ENCODE results near the gene NEO1.

NEO1 gene

DNA sequence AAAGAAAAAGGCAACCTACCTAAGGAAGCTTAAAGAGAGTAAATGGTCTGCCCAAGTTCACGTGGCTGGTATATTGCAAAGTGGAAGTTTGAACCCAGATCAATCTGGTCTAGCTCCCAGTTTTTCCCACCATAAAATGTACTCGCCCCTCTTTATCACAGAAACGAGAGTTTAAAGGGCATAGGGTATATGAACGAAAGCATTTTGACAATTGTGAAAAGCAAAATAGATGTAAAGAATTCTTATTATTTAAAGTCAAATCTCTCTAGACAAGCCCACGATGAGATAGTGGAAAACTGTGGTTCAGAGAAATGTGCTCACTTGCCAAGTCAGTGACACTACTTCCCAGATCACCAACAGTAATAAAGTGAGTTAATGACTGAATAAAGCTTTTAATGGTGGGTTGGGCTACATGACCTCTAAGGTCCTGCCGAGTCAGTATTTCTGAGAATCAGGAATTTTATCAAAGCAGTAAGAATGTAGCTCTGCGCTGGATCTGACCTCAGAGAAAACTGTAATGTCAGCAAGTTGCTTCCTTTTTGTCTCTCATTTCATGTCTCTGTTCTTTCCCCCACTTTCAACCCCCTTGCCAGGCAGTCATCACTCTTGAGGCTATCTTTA is 23.3 kb upstream of the NEO1 start:
- no peak for DNase-seq

DNA sequence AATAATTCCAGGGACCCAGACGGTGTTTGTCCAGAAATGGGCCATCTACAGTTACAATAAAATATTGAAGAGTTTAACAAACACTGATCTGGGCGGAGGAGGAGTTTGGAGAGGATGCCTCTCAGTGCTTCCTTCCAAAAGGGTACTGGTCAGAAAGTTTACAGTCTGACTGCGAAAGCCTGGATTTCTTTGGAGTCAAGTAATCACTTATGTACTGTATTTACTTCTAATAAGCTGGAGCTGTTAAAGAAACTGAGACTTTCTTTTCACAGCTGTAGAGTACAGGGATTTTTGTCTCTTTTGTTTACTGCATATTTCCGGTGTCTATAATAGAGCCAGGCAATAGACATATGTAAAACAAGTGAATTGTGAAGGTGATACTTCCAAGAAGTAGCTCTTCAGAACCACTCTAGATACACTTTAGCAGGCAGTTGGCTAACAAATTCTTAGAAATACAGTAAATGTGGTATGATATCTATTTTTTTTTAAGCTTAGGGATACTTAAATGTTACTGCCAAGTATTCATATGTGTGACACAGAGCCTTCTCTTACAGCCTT is 22.1 kb upstream of the NEO1 start:
- no peak for DNase-seq

DNA sequence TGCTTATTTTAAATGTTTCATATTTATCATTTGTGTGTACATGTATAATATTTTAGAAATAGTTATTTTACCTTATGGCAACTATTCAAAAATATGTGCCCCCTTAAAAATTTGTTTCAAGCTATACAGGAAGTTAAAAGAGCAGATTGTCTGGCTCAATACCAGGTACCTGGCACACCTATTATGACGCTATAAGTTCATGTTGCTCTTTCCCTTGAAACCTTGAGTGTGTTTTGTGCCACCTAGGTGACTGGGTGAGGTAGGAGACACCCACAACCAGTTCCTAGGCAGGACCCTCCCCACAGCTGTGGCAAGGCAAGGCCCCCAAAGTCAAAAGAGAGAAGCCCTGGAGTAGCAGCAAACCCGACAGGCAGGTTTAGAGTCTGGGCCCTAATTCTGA is 20.6 kb upstream of the NEO1 start:
- DNase-seq: no peak

DNA sequence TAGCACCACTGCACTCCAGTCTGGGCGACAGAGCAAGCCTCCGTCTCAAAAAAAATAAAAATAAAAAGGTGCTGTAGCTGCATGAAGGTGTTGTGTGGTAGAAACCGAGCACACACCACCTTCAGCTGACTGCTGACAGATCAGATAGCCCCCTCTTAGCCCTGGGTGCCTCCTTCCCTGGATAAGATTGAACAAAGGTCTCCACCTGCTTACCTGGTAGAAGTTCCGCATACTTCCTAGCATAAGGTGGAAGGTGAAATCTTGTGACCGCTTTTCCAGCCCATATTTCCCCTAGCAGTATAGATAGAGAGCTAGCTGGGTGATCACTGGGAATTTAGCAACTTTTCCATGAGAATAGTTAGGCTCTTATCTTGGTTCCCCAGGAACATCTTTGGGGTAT is 18.7 kb upstream of the NEO1 start:
- no peak for DNase-seq

DNA sequence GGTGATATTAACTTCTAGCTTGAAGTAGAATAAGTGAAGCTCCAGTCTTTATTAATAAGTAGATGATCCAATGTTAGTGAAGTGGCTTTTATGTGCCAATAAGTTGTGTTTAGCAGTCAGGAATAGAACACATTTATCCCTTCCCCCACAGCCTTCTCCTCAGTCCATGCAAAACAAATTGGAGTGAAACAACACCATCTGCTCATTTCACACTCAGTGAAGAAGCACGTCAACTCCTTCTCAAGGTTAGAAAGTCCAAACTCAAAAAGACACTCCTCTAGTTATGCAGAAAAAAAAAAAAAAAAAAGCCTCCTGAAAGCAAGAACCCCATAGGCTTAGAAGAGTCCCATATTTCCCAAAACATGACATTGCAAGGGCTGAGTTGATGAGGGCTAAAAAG is 18.0 kb upstream of the NEO1 start:
- DNase-seq: no peak

DNA sequence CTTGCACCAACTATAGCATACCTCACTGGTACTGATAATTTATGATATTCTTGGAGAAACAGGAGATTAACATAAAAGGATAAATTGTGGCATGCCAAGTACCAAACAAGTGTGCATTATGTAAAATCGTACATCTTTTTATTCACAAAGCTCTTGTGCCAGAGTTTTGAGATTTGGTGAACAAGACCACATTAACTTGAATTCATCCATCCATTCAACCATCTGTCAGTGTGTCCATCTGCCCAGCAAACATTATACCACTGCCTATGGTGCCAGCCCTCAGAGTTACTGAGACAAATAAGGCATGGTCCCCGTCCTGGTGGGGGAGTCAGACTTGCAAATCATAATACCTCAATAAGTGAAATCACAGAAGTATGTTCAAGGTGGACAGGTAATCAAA is 17.0 kb upstream of the NEO1 start:
- no peak for DNase-seq

DNA sequence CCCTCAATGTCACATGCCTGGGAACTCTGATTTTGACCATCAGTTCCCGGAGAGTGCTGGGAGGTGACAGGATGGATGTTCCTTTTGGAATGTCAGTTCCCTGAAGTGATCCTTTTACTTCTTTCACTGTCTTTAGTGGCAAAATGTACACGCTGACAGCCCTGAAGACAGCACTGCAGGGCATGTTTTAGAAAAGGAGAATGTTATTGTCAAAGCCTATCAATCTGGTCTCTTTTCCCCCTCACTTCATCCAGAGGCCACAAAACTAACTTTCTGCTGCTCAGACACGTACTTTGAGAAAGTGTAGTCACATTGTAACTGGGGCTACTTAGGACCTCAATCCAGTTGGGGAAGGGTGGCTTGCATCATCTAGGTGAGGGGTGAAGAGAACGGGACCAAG is 14.0 kb upstream of the NEO1 start:
- DNase-seq: no peak

DNA sequence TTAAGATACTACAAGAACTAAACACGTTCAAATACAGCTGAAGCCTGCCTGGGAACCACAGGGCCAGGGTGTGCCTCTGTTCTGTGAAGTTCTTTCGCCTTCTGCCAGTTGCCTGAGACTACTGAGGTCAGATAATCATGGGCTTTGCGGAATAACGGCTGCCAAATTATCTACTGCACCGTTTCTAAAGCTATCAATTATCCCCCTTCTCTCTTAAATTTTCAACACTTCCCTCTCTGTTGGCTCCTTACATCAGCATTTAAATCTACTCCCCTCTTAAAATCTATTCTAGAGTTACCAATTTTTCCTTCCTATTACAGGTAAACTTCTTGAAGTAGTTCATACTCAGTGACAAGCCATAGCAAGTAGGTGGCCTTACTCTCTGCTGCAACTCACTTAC is 6.2 kb upstream of the NEO1 start:
- DNase-seq: no peak

DNA sequence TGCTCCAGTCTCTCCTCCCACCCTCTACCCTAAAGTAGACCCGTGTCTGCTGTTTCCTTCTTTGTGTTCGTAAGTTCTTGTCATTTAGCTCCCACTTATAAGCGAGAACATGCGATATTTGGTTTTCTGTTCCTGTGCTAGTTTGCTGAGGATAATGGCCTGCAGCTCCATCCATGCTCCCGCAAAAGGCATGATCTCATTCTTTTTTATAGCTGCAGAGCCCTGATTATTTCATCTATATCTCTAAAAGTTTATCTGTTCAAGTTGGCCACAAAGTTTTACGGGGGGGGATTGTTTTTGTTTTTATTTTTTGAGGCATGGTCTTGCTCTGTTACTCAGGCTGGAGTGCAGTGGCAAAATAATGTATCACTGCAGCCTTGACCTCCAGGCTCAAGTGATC is 4.4 kb upstream of the NEO1 start:
- no peak for DNase-seq

DNA sequence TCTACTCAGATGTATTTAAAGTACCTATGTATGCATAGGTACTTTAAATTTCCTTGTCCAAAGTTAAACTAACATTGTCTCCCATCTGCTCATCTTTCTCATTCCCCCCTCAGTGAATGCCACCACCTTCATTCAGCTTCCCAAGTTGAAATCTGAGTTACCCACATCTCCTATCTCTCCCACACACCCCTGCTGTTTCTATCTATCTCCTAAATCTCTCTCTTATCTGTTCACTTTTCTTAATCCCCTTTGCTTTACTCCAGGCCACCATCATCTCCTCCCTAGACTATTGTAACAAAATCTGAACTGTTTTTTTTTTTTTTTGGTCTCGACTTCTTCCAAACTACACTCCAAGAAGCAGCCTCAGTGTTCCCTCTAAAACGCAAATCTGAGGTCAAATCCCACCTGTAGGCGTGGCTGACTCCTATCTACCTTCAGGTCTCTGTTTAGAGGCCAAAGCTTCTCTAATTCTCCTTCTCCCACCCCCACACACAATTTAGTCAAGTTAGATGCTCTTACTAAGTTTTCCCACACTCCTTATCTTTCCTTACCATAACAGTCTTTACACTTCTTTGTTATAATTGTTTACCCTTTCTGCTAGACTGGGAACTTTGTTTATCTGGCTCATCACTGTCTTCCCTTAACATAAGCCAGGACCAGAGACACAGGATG is 3.5 kb upstream of the NEO1 start:
- DNase-seq: no peak

DNA sequence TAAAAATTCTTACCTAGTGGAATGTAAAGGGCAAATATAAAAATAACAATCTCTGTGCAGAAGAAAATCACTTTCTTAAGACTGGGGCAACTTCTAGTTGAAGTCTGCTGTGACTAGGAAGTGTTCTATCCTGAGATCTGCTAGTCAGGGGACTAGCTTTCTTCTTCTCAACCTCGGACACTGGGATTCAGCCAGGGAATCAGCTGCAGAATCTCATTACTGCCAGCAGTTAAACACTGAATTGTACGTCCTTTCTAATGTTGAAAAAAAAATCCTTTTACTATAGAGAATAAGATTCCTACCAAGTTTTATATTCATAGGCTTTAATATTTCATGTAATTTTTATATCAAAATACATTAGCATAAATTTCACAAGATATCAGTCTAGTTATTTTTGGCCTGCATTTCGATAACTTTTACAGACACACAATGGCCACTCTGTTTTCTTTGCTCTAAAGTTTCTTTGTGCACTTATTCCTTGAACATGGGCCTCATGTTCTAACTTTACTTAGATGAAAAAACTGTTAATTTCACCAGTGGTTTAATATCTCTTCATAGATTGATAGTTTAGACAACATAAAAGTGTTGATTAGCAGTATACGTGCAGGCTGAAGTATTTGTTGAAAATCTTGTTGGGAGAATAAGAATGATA is 2.6 kb upstream of the NEO1 start:
- DNase-seq: no peak

DNA sequence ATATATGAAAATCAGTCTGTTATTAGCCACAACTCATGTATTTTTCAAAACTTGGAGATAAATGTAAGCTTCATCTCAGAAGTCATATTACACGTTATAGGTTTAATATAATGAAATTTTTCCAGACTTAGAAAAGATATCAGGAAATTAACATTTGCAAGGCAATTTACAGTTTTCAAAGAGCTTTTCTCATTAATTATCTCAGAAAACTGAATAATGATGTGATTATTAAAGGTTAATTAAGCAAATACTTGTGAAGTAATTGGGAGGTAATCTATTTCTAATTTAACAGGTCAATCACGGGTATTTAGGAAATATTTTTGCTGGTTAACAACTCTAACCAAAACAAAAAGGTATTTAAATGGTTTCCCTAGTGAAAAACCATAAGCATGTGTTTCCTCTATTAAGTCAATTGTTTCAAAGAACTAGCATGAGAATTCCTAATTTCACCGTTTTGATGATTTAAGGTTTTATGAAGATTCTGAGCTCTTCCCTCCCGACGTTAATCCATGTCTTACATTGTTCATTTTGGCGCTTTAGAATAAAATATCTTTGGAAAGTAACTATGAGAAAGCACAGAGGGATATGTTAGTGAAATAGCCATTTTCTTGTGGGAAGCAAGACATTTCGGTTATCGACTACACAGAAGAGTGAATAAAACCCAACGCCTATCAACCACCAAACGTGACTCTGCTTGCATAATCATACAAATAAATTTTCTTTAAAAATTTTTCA is 1.5 kb upstream of the NEO1 start:
- DNase-seq: no peak

DNA sequence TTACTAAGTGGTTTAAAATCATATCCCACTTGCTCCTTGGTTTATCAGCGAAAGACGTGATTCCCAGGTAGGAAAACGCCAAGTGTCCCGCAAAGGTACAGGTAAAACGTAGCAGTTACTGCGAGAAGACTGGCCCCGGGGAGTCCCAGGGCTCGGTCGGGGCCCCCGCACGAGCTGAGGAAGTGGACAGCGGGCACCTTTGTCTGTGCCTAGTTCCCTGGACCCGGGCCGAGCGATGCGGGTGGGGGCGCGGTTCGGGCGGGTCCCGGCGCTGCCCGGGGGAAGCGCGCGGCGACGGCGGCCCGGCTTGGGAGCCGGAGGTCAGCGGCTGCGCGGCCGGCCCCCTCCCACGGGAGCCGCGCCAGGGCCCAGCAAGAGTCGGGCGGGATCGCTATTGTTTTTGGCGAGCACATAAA is 864 bp upstream of the NEO1 start:
- no peak for DNase-seq

DNA sequence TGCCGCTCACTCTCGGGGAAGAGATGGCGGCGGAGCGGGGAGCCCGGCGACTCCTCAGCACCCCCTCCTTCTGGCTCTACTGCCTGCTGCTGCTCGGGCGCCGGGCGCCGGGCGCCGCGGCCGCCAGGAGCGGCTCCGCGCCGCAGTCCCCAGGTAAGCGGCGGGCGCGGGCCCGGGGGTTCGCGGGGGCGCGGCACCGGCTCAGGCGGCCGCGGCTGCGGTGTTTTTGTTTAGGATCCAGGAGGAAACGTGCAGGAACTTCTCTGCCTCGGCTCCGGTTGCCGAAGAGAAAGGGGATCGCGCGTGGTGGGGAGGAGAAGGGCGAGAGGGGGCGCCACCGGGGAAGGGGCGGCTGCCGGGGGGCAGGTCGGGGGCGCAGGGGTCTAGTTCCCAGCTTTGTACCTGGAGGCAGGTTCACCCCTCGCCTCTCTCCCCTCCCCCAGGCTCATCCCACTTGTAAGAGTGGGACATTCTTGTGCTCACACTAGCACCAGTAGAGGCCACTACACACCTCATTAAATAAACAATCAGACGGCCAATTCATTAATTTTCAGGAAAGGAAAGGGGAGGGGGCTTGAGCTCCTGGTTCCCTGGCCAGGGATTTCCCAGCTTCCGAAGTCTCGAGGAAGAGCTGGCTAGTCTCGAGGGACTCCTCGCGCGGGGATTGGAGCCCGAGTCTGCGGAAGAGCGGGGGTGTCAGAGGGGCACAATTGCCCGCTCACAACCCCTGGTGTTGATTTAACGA is 562 bp downstream of the NEO1 start:
- no peak for DNase-seq

DNA sequence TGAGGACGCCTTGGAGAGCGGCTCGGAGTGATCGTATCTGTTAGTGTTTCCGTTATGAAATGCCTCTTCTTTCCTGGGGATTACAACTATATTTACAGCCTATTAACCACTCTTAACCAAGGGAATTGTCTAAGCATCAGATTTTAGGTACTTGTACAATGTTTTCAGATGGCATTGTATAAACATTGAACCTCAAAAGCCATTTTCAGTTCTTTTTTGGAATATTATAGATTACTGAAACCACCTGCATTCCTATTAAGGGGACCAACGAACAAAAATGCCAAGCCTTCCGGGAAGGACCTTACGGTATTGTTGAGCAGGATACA is 1.1 kb downstream of the NEO1 start:
- no peak for DNase-seq

DNA sequence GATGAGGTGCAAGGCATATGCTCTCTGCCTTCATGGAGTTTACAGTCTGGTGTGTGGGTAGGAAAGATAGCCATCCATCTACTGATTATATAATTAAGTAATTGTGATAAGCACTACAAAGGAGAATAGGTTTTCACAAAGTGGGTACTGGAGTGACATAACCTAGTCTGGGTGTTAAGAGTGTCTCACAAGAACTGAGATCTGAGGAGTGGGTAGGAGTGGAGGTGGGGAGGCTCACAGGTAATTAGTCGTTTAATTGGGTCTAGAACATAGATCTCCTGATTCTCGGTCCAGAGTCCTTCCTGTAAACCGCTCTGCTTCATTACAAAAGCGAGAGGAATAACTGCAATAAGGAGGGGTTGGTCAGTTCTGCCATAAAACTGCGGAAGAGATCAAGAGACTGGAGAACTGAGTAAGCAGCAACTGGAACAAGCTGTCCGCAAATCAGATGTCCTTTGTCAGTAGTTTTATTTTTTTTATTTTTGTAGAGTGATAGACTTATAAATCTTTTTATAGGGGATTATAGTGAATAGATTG is 2.2 kb downstream of the NEO1 start:
- DNase-seq: no peak

DNA sequence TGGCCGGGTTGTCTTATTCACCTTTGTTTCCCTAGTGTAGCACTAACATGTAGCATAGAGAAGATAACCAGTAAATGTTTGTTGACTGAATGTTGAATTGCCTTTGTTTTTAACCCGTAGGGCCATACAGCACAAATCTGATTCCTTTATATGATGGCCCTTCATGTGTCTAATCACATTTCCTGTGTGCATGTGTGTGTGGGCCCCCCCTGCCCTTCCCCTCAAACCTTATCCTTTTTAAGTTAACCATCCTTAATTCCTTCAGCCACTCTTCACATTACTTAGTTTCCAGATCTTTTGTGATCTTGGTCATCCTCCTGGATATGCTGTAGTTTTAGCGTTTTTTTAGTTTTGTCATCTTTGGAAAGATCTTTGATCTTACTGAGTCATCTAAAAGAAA is 4.2 kb downstream of the NEO1 start:
- DNase-seq: no peak

DNA sequence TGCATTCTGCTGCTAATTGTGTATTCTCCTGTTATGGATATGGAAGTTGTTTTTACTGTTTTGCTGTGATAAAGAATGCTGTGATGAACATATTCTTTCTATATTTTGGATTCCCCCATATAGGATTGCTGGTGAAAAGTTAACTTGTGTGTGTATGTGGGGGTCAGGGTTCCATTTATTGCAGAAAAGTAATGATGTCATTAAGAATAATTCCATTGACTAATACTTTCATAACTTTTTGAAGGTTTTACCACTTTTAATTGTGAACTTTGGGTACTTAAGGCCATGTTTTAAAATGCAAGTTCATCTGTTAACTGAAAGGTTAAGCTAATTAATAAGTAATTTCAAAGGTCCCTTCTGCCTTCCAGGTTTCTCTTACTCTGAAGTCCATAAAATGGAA is 6.2 kb downstream of the NEO1 start:
- DNase-seq: no peak

DNA sequence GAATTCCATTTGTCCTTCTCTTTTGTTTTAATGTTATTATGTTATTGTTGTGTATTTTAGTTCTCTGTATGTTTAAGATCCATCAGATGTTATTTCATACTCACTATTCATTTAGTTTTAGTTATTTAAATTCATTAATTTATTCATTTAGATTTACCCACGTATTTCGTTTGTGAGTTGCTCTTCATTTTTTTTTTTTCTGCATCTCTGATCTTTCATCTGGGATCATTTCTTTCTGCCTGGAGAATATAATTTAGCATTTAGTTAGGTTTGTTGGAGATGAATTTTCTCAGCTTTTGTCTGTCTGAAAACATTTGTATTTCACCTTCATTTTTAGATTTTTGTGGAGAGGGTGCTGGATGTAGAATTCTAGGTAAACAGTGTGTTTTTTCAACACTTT is 12.9 kb downstream of the NEO1 start:
- no peak for DNase-seq

DNA sequence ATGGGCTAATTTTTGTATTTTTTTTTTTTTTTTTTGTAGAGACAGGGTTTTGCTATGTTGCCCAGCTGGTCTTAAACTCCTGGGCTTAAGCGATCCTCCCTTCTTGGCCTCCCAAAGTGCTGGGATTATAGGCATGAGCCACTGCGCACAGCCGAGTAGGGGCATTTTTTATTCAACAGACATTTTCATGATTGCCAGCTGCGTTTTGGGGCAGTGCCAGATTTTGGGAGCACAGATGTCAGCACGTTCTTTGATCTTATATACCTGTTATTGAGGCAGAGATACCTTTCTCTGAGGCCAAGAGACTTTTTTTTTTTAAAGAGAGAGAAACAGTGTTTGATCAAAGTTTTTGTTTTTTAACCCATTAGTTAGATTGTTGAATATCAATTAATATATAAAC is 16.8 kb downstream of the NEO1 start:
- no peak for DNase-seq

DNA sequence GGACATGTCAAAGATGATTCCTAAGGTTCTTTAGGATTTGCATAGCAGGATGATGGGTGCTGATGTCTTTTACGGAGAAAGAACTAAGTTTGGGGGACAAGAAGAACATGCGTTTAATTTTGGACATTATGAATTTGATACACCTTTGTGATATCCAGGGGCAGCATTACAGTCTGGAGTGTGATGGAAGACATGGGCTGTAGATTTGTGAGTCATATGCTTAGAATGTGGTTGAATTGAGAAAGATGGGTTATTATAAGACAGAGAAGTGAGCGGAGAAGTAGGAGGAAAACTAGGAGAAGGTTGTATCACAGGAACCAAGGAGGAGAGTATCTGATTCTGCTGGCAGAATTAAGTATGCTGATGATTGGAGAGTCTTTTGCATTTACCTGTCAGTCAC is 20.6 kb downstream of the NEO1 start:
- no peak for DNase-seq

DNA sequence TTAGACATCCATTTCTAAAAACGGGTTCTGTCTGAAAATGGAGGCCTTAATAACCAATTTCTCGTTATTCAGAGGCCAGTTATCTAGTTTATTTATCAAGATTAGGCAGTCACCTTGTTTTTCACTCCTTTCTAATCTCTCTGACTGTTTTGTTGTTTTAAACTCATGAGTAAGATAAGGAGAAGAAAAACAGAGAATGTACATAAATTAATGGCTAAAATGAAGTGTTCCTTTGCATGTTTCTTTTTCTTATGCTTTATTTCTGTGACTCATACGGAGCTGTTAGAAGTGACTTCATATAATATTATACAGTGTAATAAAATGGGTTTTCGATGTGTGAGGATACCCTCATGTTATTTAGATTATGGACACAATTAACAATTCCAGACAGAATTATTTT is 22.0 kb downstream of the NEO1 start:
- no peak for DNase-seq
